GM12875 (cell line): ENCODE measurements around the gene NLRX1.
"Not testable (repeated sequence)": the region's sequence is repeated elsewhere in the genome, so short reads cannot be mapped to it uniquely, and the experiment has no call there.

Experiments used
- H3K4me3 ChIP-seq: one replicate; pipeline ENCODE4 v1.5.1; 2011; ENCODE audit warnings: low read depth, low read length, control low read depth
- TF ChIP-seq, protein P1 (sequence below): IDR thresholded peaks from 2 replicates; pipeline ENCODE4 v1.5.1; 2011; ENCODE audit warnings: low read depth, mild to moderate bottlenecking, control low read depth, inconsistent platforms, low read length, moderate library complexity, borderline replicate concordance; ENCODE audit not compliant: insufficient read depth

NLRX1 gene

DNA sequence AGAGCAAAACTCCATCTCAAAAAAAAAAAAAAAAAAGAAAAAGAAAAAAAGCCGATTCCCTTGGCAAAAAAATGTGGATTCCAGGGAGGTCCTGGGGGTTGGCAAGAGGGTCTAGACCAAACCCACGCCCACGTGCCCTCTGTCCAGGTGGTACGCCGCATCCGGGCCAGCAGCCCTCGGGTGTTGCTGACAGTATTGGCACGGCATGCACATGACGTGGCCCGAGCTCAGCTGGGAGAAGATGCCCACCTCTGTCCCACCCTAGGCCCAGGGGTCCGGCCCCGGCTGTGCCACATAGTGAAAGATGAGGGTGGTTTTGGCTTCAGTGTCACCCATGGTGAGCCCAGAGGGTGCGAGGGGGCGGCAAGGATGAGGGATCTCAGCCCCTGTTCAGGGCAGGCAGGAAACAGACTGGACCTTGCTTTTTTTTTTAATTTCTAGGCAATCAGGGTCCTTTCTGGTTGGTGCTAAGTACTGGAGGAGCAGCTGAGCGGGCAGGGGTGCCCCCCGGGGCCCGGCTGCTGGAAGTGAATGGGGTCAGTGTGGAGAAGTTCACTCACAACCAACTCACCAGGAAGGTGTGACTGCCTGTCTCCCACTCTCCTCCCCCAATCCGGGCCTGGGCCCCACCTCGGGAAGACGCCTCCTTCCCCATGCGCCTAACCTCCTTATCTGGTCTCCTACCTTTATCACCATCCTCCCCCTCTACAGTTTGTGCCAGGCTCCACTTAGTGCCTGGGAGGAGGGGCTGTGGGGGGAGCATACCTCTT, 18.8 kb downstream of the NLRX1 start:
- no peak overlapping the region for H3K4me3 ChIP-seq
- TF ChIP-seq, protein P1, sequence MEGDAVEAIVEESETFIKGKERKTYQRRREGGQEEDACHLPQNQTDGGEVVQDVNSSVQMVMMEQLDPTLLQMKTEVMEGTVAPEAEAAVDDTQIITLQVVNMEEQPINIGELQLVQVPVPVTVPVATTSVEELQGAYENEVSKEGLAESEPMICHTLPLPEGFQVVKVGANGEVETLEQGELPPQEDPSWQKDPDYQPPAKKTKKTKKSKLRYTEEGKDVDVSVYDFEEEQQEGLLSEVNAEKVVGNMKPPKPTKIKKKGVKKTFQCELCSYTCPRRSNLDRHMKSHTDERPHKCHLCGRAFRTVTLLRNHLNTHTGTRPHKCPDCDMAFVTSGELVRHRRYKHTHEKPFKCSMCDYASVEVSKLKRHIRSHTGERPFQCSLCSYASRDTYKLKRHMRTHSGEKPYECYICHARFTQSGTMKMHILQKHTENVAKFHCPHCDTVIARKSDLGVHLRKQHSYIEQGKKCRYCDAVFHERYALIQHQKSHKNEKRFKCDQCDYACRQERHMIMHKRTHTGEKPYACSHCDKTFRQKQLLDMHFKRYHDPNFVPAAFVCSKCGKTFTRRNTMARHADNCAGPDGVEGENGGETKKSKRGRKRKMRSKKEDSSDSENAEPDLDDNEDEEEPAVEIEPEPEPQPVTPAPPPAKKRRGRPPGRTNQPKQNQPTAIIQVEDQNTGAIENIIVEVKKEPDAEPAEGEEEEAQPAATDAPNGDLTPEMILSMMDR, result no peak

DNA sequence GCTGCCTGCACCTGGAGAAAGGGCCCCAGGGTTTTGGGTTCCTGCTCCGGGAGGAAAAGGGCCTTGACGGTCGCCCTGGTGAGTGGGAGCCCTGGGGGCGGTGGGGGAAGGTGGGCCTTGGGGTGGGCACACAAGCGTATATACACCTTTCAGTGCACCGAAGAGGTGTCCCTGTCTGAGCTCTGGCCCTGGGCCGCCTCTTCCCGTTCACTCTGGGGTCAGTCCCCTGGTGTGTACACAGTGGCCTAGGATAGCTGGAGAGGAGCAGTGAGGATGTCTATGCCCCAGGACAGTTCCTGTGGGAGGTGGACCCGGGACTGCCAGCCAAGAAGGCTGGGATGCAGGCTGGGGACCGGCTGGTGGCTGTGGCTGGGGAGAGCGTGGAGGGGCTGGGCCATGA, 19.5 kb downstream of the NLRX1 start:
- TF ChIP-seq, protein P1, result no peak

DNA sequence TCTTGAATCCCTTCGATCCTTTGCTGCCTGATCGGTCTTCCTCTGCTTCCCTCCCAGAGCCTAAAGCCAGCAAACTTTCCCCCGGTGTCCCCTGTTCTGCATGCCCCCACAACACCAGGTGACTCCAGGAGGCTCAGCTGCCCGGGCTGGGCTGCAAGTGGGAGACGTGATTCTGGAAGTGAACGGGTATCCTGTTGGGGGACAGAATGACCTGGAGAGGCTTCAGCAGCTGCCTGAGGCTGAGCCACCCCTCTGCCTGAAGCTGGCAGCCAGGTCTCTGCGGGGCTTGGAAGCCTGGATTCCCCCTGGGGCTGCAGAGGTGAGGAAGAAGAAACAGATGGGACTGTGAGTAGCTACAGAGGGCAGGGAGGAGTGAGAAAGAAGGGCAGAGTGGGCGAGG, 20.4 kb downstream of the NLRX1 start:
- no peak overlapping the region for H3K4me3 ChIP-seq
- TF ChIP-seq, protein P1, result no peak

More for the DNA sequence above, 19.5 kb downstream of the NLRX1 start:
- no peak overlapping the region for H3K4me3 ChIP-seq

DNA sequence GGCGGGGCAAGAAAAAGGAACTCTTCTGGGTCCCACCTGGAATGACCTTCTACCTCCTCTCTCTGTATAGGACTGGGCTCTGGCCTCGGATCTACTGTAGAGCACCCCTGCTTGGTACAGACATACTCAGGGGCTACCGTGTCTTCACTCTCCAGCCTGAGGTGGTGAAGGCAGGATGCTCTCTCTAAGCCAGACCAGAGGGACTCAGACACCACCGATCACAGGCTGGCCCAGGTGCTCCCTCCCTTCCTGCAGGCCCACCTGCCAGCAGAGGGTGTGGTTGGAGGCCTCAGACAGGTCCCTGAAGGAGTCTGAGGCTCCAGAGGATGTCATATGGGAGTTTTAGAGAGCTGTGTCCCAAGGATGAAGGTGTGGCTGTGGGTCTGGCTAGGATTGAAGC, 20.9 kb downstream of the NLRX1 start:
- TF ChIP-seq, protein P1, result no peak
- no peak overlapping the region for H3K4me3 ChIP-seq

DNA sequence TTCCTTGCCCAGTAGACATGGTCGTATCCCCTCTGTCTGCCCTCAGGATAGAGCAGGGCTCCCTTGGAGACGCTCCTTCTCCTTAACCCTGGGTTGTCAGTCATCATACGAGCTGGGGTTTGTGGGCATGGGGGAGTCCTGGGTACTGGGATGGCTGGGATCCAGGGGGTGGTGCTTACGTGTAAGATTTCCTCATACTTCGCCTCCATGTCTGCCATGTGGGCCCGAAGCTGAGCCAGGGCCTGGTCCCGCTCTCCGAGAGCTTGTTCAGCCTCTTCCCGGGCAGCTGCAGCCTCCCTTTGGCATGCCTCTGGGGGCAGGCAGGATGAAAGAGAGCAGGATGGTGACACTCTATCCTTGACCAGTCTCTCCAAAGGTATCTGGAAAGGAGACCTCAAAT, 22.0 kb downstream of the NLRX1 start:
- TF ChIP-seq, protein P1, result no peak
- H3K4me3 ChIP-seq, result no peak overlapping the region

DNA sequence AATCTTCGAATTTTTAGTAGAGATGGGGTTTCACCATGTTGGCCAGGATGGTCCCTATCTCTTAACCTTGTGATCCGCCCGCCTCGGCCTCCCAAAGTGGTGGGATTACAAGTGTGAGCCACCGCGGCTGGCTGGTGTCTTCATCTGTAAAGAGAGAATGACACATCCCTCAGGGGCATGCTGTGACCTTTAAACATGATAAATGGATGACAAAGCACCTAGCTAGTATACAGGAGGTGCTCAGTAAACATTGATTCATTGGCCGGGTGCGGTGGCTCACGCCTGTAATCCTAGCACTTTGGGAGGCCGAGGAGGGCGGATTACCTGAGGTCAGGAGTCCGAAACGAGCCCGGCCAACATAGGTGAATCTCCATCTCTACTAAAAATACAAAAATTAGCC, 22.7 kb downstream of the NLRX1 start:
- H3K4me3 ChIP-seq, result not testable (repeated sequence)

DNA sequence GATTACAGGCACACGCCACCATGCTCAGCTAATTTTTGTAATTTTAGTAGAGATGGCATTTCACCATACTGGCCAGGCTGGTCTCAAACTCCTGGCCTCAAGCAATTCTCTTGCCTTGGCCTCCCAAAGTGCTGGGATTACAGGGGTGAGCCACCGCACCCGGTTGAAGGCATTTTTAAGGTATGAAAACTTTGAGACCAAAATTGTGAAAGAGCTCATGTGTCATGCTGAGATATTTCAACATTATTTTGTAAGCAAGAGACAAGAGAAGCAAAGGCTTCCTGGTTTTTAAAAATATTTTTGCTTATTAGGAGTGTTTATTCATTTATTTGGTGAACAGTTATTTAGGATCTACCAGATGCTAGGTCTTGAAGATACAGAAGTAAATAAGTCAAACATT, 23.6 kb downstream of the NLRX1 start:
- no peak overlapping the region for H3K4me3 ChIP-seq

More for the DNA sequence above, 23.6 kb downstream of the NLRX1 start:
- TF ChIP-seq, protein P1, result no peak
